ENCODE results near the gene ERC1. TPM values are rescaled to one million over a fixed set of nuclear protein-coding genes. Genes with fewer than 3 reads are reported as not detected.

ERC1 gene
- total RNA-seq, result 16.6 and 42.9 TPM in 2 replicates

- FAIRE-seq (no peak), DNase-seq (ENCODE audit: low read depth) (peak; percentile 54)
These were observed at the start of gene ERC1 for GRCh38 chr12:990661-991349. ERC1 (plus strand) TSS chr12:991223; CDS start chr12:1027904, 36,681 bp downstream.

GRCh38 chr12:943051-943450 lies 48.0 kb upstream of the ERC1 start:
- no peak for TF ChIP-seq CTCF (IDR thresholded peaks at IDR 0.05; ENCODE audit: insufficient read depth, low read length, severe bottlenecking)
- DNase-seq (ENCODE audit: low read depth) (no peak), FAIRE-seq (no peak)
- H3K4me3 ChIP-seq (ENCODE audit: low read depth, low read length), result no peak overlapping the region
- H3K36me3 ChIP-seq (ENCODE audit: control insufficient read depth, insufficient read depth, low read length), result no peaks in the 10 kb centered on the region
- no peaks in the 10 kb centered on the region for H3K27me3 ChIP-seq (ENCODE audit: control insufficient read depth, insufficient read depth, low read length)

More at GRCh38 chr12:990661-991349, at the start of gene ERC1:
- Histone ChIP-seq H3K4me3 (ENCODE audit: low read depth, low read length) (peak within 1 kb of the TSS; percentile 71), H3K27me3 (ENCODE audit: control insufficient read depth, insufficient read depth, low read length) (no peaks in the 10 kb centered on the region), H3K36me3 (ENCODE audit: control insufficient read depth, insufficient read depth, low read length) (no peaks in the 10 kb centered on the region)
- TF ChIP-seq CTCF (IDR thresholded peaks at IDR 0.05; ENCODE audit: insufficient read depth, low read length, severe bottlenecking), result peak; percentile 6

GRCh38 chr12:944211-944610 lies 46.8 kb upstream of the ERC1 start:
- no peak for TF ChIP-seq CTCF (IDR thresholded peaks at IDR 0.05; ENCODE audit: insufficient read depth, low read length, severe bottlenecking)
- peak; percentile 17 for DNase-seq (ENCODE audit: low read depth)
- no peaks in the 10 kb centered on the region for H3K27me3 ChIP-seq (ENCODE audit: control insufficient read depth, insufficient read depth, low read length)
- no peak for FAIRE-seq
- no peaks in the 10 kb centered on the region for H3K36me3 ChIP-seq (ENCODE audit: control insufficient read depth, insufficient read depth, low read length)
- H3K4me3 ChIP-seq (ENCODE audit: low read depth, low read length), result no peak overlapping the region

DNA sequence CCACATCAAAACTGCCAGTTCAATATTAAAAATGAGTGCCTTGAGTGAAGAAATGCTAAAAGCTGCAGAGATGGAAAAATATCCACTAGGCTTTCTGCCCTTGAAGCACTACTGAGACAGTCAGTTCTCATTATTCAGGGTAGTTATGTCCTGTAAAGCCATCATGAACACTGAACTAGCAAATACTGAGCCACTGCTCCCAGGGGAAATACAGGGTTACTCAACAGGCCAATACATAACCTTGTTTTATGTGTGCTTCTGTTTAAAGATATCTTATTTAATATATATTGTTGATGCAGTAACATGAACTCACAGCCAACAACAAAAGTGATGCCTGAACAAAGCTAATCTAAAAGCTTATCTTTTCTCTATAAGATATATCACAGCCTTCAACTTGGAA lies 44.8 kb upstream of the ERC1 start:
- FAIRE-seq (no peak), DNase-seq (ENCODE audit: low read depth) (no peak)
- TF ChIP-seq CTCF (IDR thresholded peaks at IDR 0.05; ENCODE audit: insufficient read depth, low read length, severe bottlenecking), result no peak
- H3K4me3 ChIP-seq (ENCODE audit: low read depth, low read length), result no peak overlapping the region
- no peaks in the 10 kb centered on the region for H3K36me3 ChIP-seq (ENCODE audit: control insufficient read depth, insufficient read depth, low read length)
- H3K27me3 ChIP-seq (ENCODE audit: control insufficient read depth, insufficient read depth, low read length), result no peaks in the 10 kb centered on the region

DNA sequence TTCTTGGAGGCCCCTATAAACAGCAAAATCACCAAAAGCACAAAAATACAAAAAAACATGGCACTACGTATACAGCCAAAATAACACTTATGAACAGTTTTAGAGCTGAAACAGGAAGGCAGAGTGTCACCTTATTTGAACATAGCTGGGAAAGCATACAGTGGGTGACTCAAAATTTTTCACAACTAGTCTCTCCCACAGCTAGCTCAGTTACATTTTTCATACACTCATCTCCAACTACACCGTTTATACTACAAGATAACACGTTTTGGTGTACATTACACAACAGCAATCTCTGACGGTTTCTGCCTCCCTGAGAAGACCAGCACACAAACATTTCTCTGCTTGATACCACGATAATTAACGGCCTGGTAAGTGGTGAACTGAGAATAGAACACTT lies 44.4 kb upstream of the ERC1 start:
- peak; percentile 32 for DNase-seq (ENCODE audit: low read depth)
- H3K27me3 ChIP-seq (ENCODE audit: control insufficient read depth, insufficient read depth, low read length), result no peaks in the 10 kb centered on the region
- H3K4me3 ChIP-seq (ENCODE audit: low read depth, low read length), result no peak overlapping the region
- no peak for TF ChIP-seq CTCF (IDR thresholded peaks at IDR 0.05; ENCODE audit: insufficient read depth, low read length, severe bottlenecking)
- no peak for FAIRE-seq
- H3K36me3 ChIP-seq (ENCODE audit: control insufficient read depth, insufficient read depth, low read length), result no peaks in the 10 kb centered on the region

DNA sequence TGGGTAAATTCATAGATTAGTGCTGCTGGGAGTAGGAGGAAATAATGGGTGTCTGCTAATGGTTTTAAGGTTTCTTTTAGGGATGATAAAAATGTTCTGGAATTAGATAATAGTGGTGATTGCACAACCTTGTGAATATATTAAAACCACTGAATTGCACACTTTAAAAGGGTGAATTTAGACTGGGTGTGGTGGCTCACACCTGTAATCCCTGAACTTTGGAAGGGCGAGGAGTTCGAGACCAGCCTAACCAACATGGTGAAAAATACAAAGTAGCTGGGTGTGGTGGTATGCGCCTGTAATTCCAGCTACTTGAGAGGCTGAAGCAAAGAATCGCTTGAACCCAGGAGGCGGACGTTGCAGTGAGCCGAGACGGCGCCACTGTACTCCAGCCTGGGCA lies 42.8 kb upstream of the ERC1 start:
- Histone ChIP-seq H3K4me3 (ENCODE audit: low read depth, low read length) (peak overlapping the region; percentile 81), H3K36me3 (ENCODE audit: control insufficient read depth, insufficient read depth, low read length) (no peaks in the 10 kb centered on the region), H3K27me3 (ENCODE audit: control insufficient read depth, insufficient read depth, low read length) (no peaks in the 10 kb centered on the region)
- DNase-seq (ENCODE audit: low read depth), result no peak
- no peak for TF ChIP-seq CTCF (IDR thresholded peaks at IDR 0.05; ENCODE audit: insufficient read depth, low read length, severe bottlenecking)
- FAIRE-seq, result no peak

Data from bronchial epithelial cell (primary cell).